HK-2 (cell line): ENCODE data around the gene MIOS.
"Not testable (repeated sequence)": the region's sequence is repeated elsewhere in the genome, so short reads cannot be mapped to it uniquely, and the experiment has no call there.

ENCODE experiments used
- DNase-seq: peaks from one replicate; pipeline ENCODE4 v3.0.0-alpha.2; 2018; ENCODE audit not compliant: unreplicated experiment

Gene MIOS

GRCh38 chr7:7647495-7648036, 80.9 kb downstream of the MIOS start:
- no peak for DNase-seq

- no peak for DNase-seq
Observed at GRCh38 chr7:7650682-7651206, 84.1 kb downstream of the MIOS start.

- DNase-seq: no peak
Observed at GRCh38 chr7:7651479-7651878, 84.8 kb downstream of the MIOS start.

GRCh38 chr7:7652798-7653540, 86.3 kb downstream of the MIOS start:
- no peak for DNase-seq

GRCh38 chr7:7653593-7654187, 87.0 kb downstream of the MIOS start:
- DNase-seq: no peak

GRCh38 chr7:7654964-7655715, 88.5 kb downstream of the MIOS start:
- no peak for DNase-seq

GRCh38 chr7:7656459-7656858, 89.8 kb downstream of the MIOS start:
- not testable (repeated sequence) for DNase-seq
